ENCODE data around the gene LRRD1. TPM values are rescaled to one million over a fixed set of nuclear protein-coding genes. Genes with fewer than 3 reads are reported as not detected.
"Not testable (repeated sequence)": the region's sequence is repeated elsewhere in the genome, so short reads cannot be mapped to it uniquely, and the experiment has no call there.

Gene LRRD1
- total and polyA plus RNA-seq, 2 experiments from 2014 or later: not detected

DNA sequence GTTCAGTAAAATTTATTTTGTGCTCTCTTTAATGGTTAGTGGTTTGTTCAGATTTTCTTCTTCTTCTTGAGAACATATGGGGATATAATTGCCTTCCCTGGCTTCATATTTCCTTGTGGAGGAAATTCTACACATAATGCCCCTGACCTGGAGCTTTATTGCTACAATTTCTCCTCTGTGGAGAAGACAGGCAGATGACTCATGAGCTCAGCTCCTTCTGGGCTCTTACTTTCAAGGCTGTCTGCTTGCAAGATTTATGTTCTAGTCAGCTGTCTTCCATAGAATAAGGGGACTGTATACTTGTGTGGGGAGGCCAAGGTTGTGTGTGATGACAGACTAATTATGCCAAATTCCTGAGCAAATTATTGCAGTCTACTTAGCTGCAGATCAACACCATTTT, 1.6 kb downstream of the LRRD1 start:
- TF ChIP-seq EZH2 (IDR thresholded peaks at IDR 0.05; ENCODE audit: insufficient read depth, poor library complexity, severe bottlenecking) (no peak), EZH2phosphoT487 (IDR thresholded peaks at IDR 0.05; ENCODE audit: insufficient read depth, low read depth) (no peak)
- Histone ChIP-seq H3K9me3 (ENCODE audit: low read depth) (no peaks in the 10 kb centered on the region), H3K27me3 (replicated peaks; ENCODE audit: insufficient read depth) (no peaks in the 10 kb centered on the region), H3K79me2 (ENCODE audit: insufficient read depth) (no peaks in the 10 kb centered on the region), H3K9me2 (ENCODE audit: insufficient read depth) (no peaks in the 10 kb centered on the region), H3K4me2 (ENCODE audit: unreplicated experiment) (no peak overlapping the region), H3F3A (ENCODE audit: insufficient read depth) (peaks cover 10% of the 10 kb centered on the region), H3K36me3 (ENCODE audit: low read depth) (no peaks in the 10 kb centered on the region), H3K9ac (no peak overlapping the region), H3K27ac (no peak overlapping the region), H3K4me1 (ENCODE audit: insufficient read depth) (0 out of 2 replicates have a peak, but pooled peaks cover 4% of the 10 kb centered on the region), H4K20me1 (ENCODE audit: insufficient read depth) (no peaks in the 10 kb centered on the region), H3K4me3 (no peak overlapping the region), H2AFZ (no peak overlapping the region)
- peak; percentile 38 for DNase-seq
- in situ Hi-C loops (cut with MboI): no loop called here

- DNase-seq; H3K79me2 ChIP-seq (ENCODE audit: insufficient read depth); H4K20me1 ChIP-seq (ENCODE audit: insufficient read depth); H2AFZ ChIP-seq; in situ Hi-C loops (cut with MboI); H3K4me3 ChIP-seq; H3K9me3 ChIP-seq (ENCODE audit: low read depth); H3K9ac ChIP-seq; H3K4me2 ChIP-seq (ENCODE audit: unreplicated experiment); H3K9me2 ChIP-seq (ENCODE audit: insufficient read depth); H3K27ac ChIP-seq; H3K36me3 ChIP-seq (ENCODE audit: low read depth); H3K27me3 ChIP-seq (replicated peaks; ENCODE audit: insufficient read depth); H3F3A ChIP-seq (ENCODE audit: insufficient read depth); H3K4me1 ChIP-seq (ENCODE audit: insufficient read depth): not testable (repeated sequence)
- 80 to 94% methylated on average over 2 of the region's 2 CpGs for WGBS, 2 experiments (ENCODE audit: low coverage in 1 of 2, low lambda C conversion rate in 2 of 2, missing lambda C conversion rate in 2 of 2)
Measured at GRCh38 chr7:92169529-92169928, 9.4 kb downstream of the LRRD1 start.

DNA sequence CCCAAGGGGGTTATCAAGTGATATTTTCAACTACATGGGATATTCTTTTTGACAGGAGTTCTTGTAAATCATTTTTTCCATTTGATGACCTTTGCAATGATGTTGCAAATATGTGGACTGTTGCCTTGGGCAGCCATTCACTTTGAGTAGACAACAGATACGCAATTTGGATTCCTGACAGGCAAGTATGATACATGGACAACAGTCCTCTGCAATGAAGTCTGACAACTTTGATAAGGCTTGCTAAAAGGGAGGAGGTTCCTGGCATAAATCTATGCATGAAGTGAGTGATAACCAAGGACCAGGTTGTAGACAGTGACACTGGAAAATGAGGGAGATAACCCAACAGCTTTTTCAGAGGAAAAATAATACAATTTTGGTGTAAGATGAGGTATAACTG, 17.7 kb downstream of the LRRD1 start:
- H3K4me1 ChIP-seq (ENCODE audit: insufficient read depth): peaks cover 13% of the 10 kb centered on the region
- H3K9me2 ChIP-seq (ENCODE audit: insufficient read depth): no peaks in the 10 kb centered on the region
- no peaks in the 10 kb centered on the region for H3K36me3 ChIP-seq (ENCODE audit: low read depth)
- H3K4me3 ChIP-seq: no peak overlapping the region
- no peak overlapping the region for H2AFZ ChIP-seq
- 85 to 91% methylated on average over 1 of the region's 1 CpG for WGBS, 2 experiments (ENCODE audit: low coverage in 1 of 2, low lambda C conversion rate in 2 of 2, missing lambda C conversion rate in 2 of 2)
- no peak overlapping the region for H3K9ac ChIP-seq
- peaks cover 7% of the 10 kb centered on the region for H3F3A ChIP-seq (ENCODE audit: insufficient read depth)
- in situ Hi-C loops (cut with MboI): no loop called here
- H4K20me1 ChIP-seq (ENCODE audit: insufficient read depth): no peaks in the 10 kb centered on the region
- H3K9me3 ChIP-seq (ENCODE audit: low read depth): no peaks in the 10 kb centered on the region
- H3K79me2 ChIP-seq (ENCODE audit: insufficient read depth): no peaks in the 10 kb centered on the region
- H3K4me2 ChIP-seq (ENCODE audit: unreplicated experiment): no peak overlapping the region
- no peak for TF ChIP-seq EZH2phosphoT487 (IDR thresholded peaks at IDR 0.05; ENCODE audit: insufficient read depth, low read depth)
- TF ChIP-seq EZH2 (IDR thresholded peaks at IDR 0.05; ENCODE audit: insufficient read depth, poor library complexity, severe bottlenecking): no peak
- no peak for DNase-seq
- H3K27me3 ChIP-seq (replicated peaks; ENCODE audit: insufficient read depth): no peaks in the 10 kb centered on the region
- no peak overlapping the region for H3K27ac ChIP-seq

DNA sequence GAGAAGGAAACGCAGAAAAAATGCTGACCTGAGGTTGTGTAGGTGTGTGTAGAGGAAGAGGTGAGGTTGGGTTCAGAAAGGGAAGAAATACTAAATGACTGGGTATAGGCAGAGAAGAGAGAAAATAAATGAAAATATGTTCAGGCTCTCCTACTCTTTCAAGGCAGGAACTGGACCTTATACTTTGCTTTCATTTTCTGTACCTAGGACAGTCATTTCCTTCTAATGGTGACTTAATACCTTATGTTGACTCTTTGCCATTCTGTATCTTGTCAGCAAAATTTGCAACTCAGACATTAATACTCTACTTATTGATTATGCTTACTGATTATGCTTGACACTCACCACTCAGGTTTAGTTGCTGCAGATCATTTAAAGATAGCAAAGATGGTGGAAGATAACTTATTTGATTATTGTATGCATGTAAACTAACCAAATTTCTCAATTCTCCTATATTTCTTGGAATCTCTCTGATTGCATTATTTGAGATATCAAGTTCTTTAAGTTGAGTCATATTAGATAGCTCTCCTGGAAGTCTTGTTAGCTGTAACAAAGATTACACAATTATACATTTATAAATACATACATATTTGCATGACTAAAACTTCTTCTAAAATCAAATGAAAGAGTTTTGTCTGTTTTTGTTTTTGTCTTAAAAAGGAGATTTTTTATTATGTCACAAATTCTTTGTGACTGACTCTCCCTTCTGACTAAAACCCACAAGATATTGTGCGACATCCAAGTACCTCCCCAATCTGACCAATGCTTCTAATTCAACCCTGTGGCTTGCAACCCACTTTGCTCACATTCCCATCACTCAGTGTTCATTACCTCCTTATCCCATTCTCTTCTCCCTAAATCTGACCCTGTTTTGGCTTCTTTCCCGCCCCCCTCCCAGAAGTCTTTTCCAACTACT, 20.0 kb downstream of the LRRD1 start:
- peak; percentile 93 for DNase-seq
- peak overlapping the region; percentile 9; the same call in 1 of the 2 replicates for H2AFZ ChIP-seq
- no peaks in the 10 kb centered on the region for H3K36me3 ChIP-seq (ENCODE audit: low read depth)
- H3K4me1 ChIP-seq (ENCODE audit: insufficient read depth): peaks cover 13% of the 10 kb centered on the region
- TF ChIP-seq EZH2 (IDR thresholded peaks at IDR 0.05; ENCODE audit: insufficient read depth, poor library complexity, severe bottlenecking) (no peak), EZH2phosphoT487 (IDR thresholded peaks at IDR 0.05; ENCODE audit: insufficient read depth, low read depth) (no peak)
- in situ Hi-C loops (cut with MboI): no loop called here
- H3K27me3 ChIP-seq (replicated peaks; ENCODE audit: insufficient read depth): no peaks in the 10 kb centered on the region
- peak overlapping the region; percentile 27 for H3K4me3 ChIP-seq
- no peaks in the 10 kb centered on the region for H3K9me2 ChIP-seq (ENCODE audit: insufficient read depth)
- H3F3A ChIP-seq (ENCODE audit: insufficient read depth): peaks cover 7% of the 10 kb centered on the region
- no peaks in the 10 kb centered on the region for H4K20me1 ChIP-seq (ENCODE audit: insufficient read depth)
- peak overlapping the region; percentile 60 for H3K27ac ChIP-seq
- H3K4me2 ChIP-seq (ENCODE audit: unreplicated experiment): peak overlapping the region; percentile 66
- H3K79me2 ChIP-seq (ENCODE audit: insufficient read depth): no peaks in the 10 kb centered on the region
- no peak overlapping the region for H3K9ac ChIP-seq
- WGBS, 2 experiments (ENCODE audit: low coverage in 1 of 2, low lambda C conversion rate in 2 of 2, missing lambda C conversion rate in 2 of 2): 31 to 34% methylated on average over 3 of the region's 3 CpGs
- H3K9me3 ChIP-seq (ENCODE audit: low read depth): no peaks in the 10 kb centered on the region

DNA sequence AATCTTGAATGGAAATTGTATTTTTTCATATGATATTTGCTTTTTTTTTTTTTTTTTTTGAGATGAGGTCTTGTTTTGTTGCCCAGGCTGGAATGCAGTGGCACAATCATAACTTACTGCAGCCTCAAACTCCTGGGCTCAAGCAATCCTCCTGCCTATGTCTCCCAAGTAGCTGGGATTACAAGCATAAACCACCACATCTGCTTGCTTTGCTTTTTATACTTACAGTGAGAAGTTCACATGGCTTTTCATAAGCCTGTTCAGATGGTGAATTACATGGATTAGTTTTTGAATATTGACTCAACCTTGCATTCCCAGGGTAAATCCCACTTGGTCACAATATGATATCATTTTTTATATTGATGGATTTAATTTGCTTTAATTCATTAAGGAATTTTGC, 22.0 kb downstream of the LRRD1 start:
- no peaks in the 10 kb centered on the region for H3K27me3 ChIP-seq (replicated peaks; ENCODE audit: insufficient read depth)
- no peaks in the 10 kb centered on the region for H3K79me2 ChIP-seq (ENCODE audit: insufficient read depth)
- TF ChIP-seq EZH2phosphoT487 (IDR thresholded peaks at IDR 0.05; ENCODE audit: insufficient read depth, low read depth): no peak
- no peak for TF ChIP-seq EZH2 (IDR thresholded peaks at IDR 0.05; ENCODE audit: insufficient read depth, poor library complexity, severe bottlenecking)
- peaks cover 13% of the 10 kb centered on the region for H3K4me1 ChIP-seq (ENCODE audit: insufficient read depth)
- no peak overlapping the region for H2AFZ ChIP-seq
- no peaks in the 10 kb centered on the region for H3K36me3 ChIP-seq (ENCODE audit: low read depth)
- no peak overlapping the region for H3K4me3 ChIP-seq
- no peaks in the 10 kb centered on the region for H3K9me2 ChIP-seq (ENCODE audit: insufficient read depth)
- no peak overlapping the region for H3K9ac ChIP-seq
- peak; percentile 7 for DNase-seq
- in situ Hi-C loops (cut with MboI): no loop called here
- peaks cover 7% of the 10 kb centered on the region for H3F3A ChIP-seq (ENCODE audit: insufficient read depth)
- H4K20me1 ChIP-seq (ENCODE audit: insufficient read depth): no peaks in the 10 kb centered on the region
- no peaks in the 10 kb centered on the region for H3K9me3 ChIP-seq (ENCODE audit: low read depth)
- H3K27ac ChIP-seq: no peak overlapping the region
- no peak overlapping the region for H3K4me2 ChIP-seq (ENCODE audit: unreplicated experiment)
